HepG2 (cell line): ENCODE results near the gene CPNE4. TPM values are rescaled to one million over a fixed set of nuclear protein-coding genes. Genes with fewer than 3 reads are reported as not detected.
A peak's percentile ranks its signal among the peaks of the same experiment; 100 is the strongest.

Experiments
- ATAC-seq: fragments of 200-7000 bp; cut with Tn5 transposase; 3 replicates; pipeline ENCODE4 v1.9.1; 2020; ENCODE audit warnings: mild to moderate bottlenecking, moderate library complexity
- BruUV-seq: library from RNA; stranded (reverse); fragments of 400-500 nt; replicated peaks from 2 replicates; lab custom pipeline; 2021; lab: Mats Ljungman, UMichigan
- CTCF ChIA-PET: fragments of 300-600 bp; formaldehyde crosslinking; extraction: SDS; loops from one replicate; lab custom pipeline; 2021; ENCODE audit warnings: low total read pairs, inconsistent platforms, low intra/inter-chr PET ratio; lab: Yijun Ruan, JAX
- POLR2A ChIA-PET: fragments of 350-600 bp; sonication (Branson Sonifier 250); formaldehyde crosslinking; loops from one replicate; lab custom pipeline; 2020; ENCODE audit warnings: antibody characterized with exemption, inconsistent platforms; lab: Yijun Ruan, JAX
- DNase-seq: peaks from one replicate; pipeline ENCODE4 v3.0.0-alpha.2; 2015; ENCODE audit warnings: low spot score
- FAIRE-seq: peaks from 3 replicates; lab custom pipeline; 2011; peaks lifted over from hg19 to GRCh38; lab: Jason Lieb, UNC
- H2AFZ ChIP-seq: one replicate; pipeline ENCODE4 v1.6.1; 2011; ENCODE audit warnings: low read length, inconsistent platforms
- H3K27ac ChIP-seq: fragments of 300-600 bp; 3 replicates; pipeline ENCODE4 v1.8.0; 2011; ENCODE audit warnings: mixed run types, mild to moderate bottlenecking, mixed read lengths, low read length, inconsistent platforms; ENCODE audit not compliant: insufficient read depth; ENCODE audit errors: extremely low read length
- H3K27me3 ChIP-seq, 2 experiments: fragments of 200-600 bp in 1 of 2; 2 replicates in 1 of 2; 3 replicates in 1 of 2; pipeline versions ENCODE4 v1.6.0 to v1.8.0; 2011; ENCODE audit warnings: low read length in 2 of 2, mild to moderate bottlenecking in 2 of 2, moderate library complexity in 2 of 2, inconsistent platforms in 1 of 2; ENCODE audit not compliant: insufficient read depth in 2 of 2, control insufficient read depth in 1 of 2
- H3K36me3 ChIP-seq, 2 experiments: fragments of 200-600 bp in 1 of 2; replicated peaks in 1 of 2; 2 replicates in 1 of 2; 3 replicates in 1 of 2; pipeline versions ENCODE4 v1.5.1 to v1.8.0; 2011; ENCODE audit warnings: low read length in 2 of 2, inconsistent platforms in 1 of 2; ENCODE audit not compliant: insufficient read depth in 2 of 2, control insufficient read depth in 1 of 2
- H3K4me1 ChIP-seq: 2 replicates; pipeline ENCODE4 v1.5.1; 2012; ENCODE audit warnings: low read length, inconsistent platforms; ENCODE audit not compliant: insufficient read depth
- H3K4me2 ChIP-seq: 2 replicates; pipeline ENCODE4 v1.6.0; 2011; ENCODE audit warnings: low read depth, low read length, inconsistent platforms
- H3K4me3 ChIP-seq, 3 experiments: fragments of 200-600 bp in 1 of 3; sonication (generic), shearing (Covaris generic) in 1 of 3; replicated peaks in 1 of 3; 2 replicates each; pipeline ENCODE4 v1.5.1; 2011 to 2016; ENCODE audit warnings: low read length in 3 of 3, inconsistent platforms in 2 of 3, low read depth in 2 of 3, mild to moderate bottlenecking in 2 of 3, control low read depth in 1 of 3, mixed read lengths in 1 of 3; ENCODE audit not compliant: insufficient read depth in 1 of 3
- H3K79me2 ChIP-seq: one replicate; pipeline ENCODE4 v1.6.1; 2011; ENCODE audit warnings: low read length, inconsistent platforms; ENCODE audit not compliant: insufficient read depth
- H3K9ac ChIP-seq: 2 replicates; pipeline ENCODE4 v1.6.0; 2011; ENCODE audit warnings: mild to moderate bottlenecking, low read depth, low read length, inconsistent platforms; ENCODE audit not compliant: insufficient read depth
- H3K9me3 ChIP-seq: 2 replicates; pipeline ENCODE4 v1.5.1; 2012; ENCODE audit warnings: mild to moderate bottlenecking, low read length
- H4K20me1 ChIP-seq: 2 replicates; pipeline ENCODE4 v1.6.0; 2011; ENCODE audit warnings: inconsistent platforms, mild to moderate bottlenecking, low read length, moderate library complexity; ENCODE audit not compliant: insufficient read depth
- CREBL2 ChIP-seq: sonication (generic); formaldehyde crosslinking; IDR thresholded peaks from 2 replicates; pipeline ENCODE4 v1.8.1; 2023; ENCODE audit warnings: missing genetic modification reagents, mild to moderate bottlenecking, borderline replicate concordance
- FOXA1 ChIP-seq, 2 experiments: fragments of 450-650 bp in 1 of 2; sonication (generic) in 1 of 2; formaldehyde crosslinking in 1 of 2; IDR thresholded peaks; 2 replicates each; pipeline versions ENCODE4 v1.4.0 to v1.6.1; 2016 to 2020; ENCODE audit warnings: missing genetic modification reagents in 1 of 2
- NFKB2 ChIP-seq: sonication (generic); formaldehyde crosslinking; IDR thresholded peaks from 2 replicates; pipeline ENCODE4 v1.4.0; 2020; ENCODE audit warnings: missing genetic modification reagents, borderline replicate concordance
- NR2F1 ChIP-seq, 2 experiments: fragments of 450-650 bp in 1 of 2; formaldehyde crosslinking in 1 of 2; IDR thresholded peaks; 2 replicates each; pipeline versions ENCODE4 v1.5.0 to v1.6.1; 2016 to 2020; ENCODE audit warnings: mild to moderate bottlenecking in 1 of 2, missing compliant biosample characterization in 1 of 2, missing genetic modification reagents in 1 of 2, moderate library complexity in 1 of 2
- TBX3 ChIP-seq: fragments of 450-650 bp; IDR thresholded peaks from 2 replicates; pipeline ENCODE4 v1.6.1; 2017; ENCODE audit warnings: antibody characterized with exemption, mild to moderate bottlenecking, inconsistent platforms, borderline replicate concordance
- TEAD3 ChIP-seq: optimal IDR thresholded peaks from 2 replicates; pipeline ENCODE3; 2016; ENCODE audit warnings: borderline replicate concordance
- ZBTB14 ChIP-seq: sonication (generic); formaldehyde crosslinking; IDR thresholded peaks from 2 replicates; pipeline ENCODE4 v1.4.0; 2020; ENCODE audit warnings: missing genetic modification reagents
- ZBTB49 ChIP-seq: sonication (generic); formaldehyde crosslinking; IDR thresholded peaks from 2 replicates; pipeline ENCODE4 v1.4.0; 2020; ENCODE audit warnings: missing genetic modification reagents, borderline replicate concordance
- ZNF326 ChIP-seq: sonication (generic); formaldehyde crosslinking; IDR thresholded peaks from 2 replicates; pipeline ENCODE4 v1.4.0; 2020; ENCODE audit warnings: missing genetic modification reagents, borderline replicate concordance
- WGBS: methylation state at CpG from one replicate; pipeline ENCODE4 v1.1.6; 2017; ENCODE audit warnings: low lambda C conversion rate; 5-methylcytosine and 5-hydroxymethylcytosine counted together
- in situ Hi-C: cut with HindIII; loops from 2 replicates; pipeline ENCODE4 v1.10.0; 2017; ENCODE audit warnings: low pct_unique_long_range_greater_than_20kb; ENCODE audit not compliant: extremely low pct_ligation_motif_present
- intact Hi-C: fragments of 100-400 bp; cut with micrococcal nuclease; formaldehyde crosslinking; loops from one replicate; pipeline ENCODE4 v1.10.0; 2022; ENCODE audit not compliant: unreplicated experiment
- polyA plus RNA-seq, 8 experiments: library from polyadenylated mRNA; depleted of rRNA in 3 of 8; stranded (reverse) in 7 of 8; unstranded in 1 of 8; fragments of >200 nt; fragmentation: Illumina TruSeq in 4 of 8; extraction: Trizol in 4 of 8; gene quantifications; 2 replicates each; pipeline versions ENCODE4 v1.2.1 to v1.2.3, GENCODE V29; 2011 to 2016; ENCODE audit warnings: low read depth in 4 of 8, missing spikeins in 1 of 8, mixed read lengths in 1 of 8; ENCODE audit not compliant: insufficient read depth in 1 of 8
- total RNA-seq, 5 experiments: library from RNA; depleted of rRNA; stranded (reverse); fragments of >200 nt; fragmentation: Illumina TruSeq; extraction: Trizol; gene quantifications; 2 replicates each; pipeline ENCODE4 v1.2.3, GENCODE V29; 2016; ENCODE audit warnings: low read depth in 1 of 5
- TF ChIP-seq, protein P1 (sequence below): sonication (generic); formaldehyde crosslinking; IDR thresholded peaks from 2 replicates; pipeline ENCODE4 v1.4.0; 2020; ENCODE audit warnings: missing genetic modification reagents
- TF ChIP-seq, protein P2 (sequence below): sonication (generic); formaldehyde crosslinking; IDR thresholded peaks from 2 replicates; pipeline ENCODE4 v1.5.0; 2020; ENCODE audit warnings: missing genetic modification reagents

Gene CPNE4
- total and polyA plus RNA-seq, 2 of the 13 experiments (the other 11 are each of a cell fraction or from before 2014, with no cell fraction given): not detected

- Histone ChIP-seq H3K4me1 (peaks cover 19% of the 10 kb centered on the region), H3K27me3 (peaks cover 0 to 6% of the 10 kb centered on the region in 2 experiments; a peak in 2 of 5 replicates), H3K4me3 (peak overlapping the region; percentile 71 to 92 (median 91)), H3K36me3 (peaks cover 3 to 31% of the 10 kb centered on the region in 2 experiments; a peak in 4 of 5 replicates), H3K9ac (peak overlapping the region; percentile 97), H3K9me3 (no peaks in the 10 kb centered on the region), H3K27ac (peak overlapping the region; percentile 86), H2AFZ (peak overlapping the region; percentile 68), H4K20me1 (no peaks in the 10 kb centered on the region), H3K79me2 (peaks cover 27% of the 10 kb centered on the region), H3K4me2 (peak overlapping the region; percentile 89)
- 13% methylated on average over 2 of the region's 2 CpGs for WGBS
- TF ChIP-seq NR2F1 (CRISPR knock-in tag; IDR thresholded peaks at IDR 0.05): 0 out of 4 replicates have a peak, but pooled peaks of 1 of the 2 experiments have one; percentile 14
- TF ChIP-seq FOXA1 (IDR thresholded peaks at IDR 0.05): no peak
- TF ChIP-seq FOXA1 (CRISPR knock-in tag; IDR thresholded peaks at IDR 0.05): 0 out of 2 replicates have a peak, but pooled peaks have one; percentile 7
- TF ChIP-seq TBX3: no peak
- TF ChIP-seq, protein P1, sequence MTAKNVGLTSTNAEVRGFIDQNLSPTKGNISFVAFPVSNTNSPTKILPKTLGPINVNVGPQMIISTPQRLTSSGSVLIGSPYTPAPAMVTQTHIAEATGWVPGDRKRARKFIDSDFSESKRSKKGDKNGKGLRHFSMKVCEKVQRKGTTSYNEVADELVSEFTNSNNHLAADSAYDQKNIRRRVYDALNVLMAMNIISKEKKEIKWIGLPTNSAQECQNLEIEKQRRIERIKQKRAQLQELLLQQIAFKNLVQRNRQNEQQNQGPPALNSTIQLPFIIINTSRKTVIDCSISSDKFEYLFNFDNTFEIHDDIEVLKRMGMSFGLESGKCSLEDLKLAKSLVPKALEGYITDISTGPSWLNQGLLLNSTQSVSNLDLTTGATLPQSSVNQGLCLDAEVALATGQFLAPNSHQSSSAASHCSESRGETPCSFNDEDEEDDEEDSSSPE: no peak
- TF ChIP-seq NFKB2 (CRISPR knock-in tag): no peak
- no peak for TF ChIP-seq ZNF326 (CRISPR knock-in tag)
- TF ChIP-seq, protein P2, sequence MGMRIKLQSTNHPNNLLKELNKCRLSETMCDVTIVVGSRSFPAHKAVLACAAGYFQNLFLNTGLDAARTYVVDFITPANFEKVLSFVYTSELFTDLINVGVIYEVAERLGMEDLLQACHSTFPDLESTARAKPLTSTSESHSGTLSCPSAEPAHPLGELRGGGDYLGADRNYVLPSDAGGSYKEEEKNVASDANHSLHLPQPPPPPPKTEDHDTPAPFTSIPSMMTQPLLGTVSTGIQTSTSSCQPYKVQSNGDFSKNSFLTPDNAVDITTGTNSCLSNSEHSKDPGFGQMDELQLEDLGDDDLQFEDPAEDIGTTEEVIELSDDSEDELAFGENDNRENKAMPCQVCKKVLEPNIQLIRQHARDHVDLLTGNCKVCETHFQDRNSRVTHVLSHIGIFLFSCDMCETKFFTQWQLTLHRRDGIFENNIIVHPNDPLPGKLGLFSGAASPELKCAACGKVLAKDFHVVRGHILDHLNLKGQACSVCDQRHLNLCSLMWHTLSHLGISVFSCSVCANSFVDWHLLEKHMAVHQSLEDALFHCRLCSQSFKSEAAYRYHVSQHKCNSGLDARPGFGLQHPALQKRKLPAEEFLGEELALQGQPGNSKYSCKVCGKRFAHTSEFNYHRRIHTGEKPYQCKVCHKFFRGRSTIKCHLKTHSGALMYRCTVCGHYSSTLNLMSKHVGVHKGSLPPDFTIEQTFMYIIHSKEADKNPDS (CRISPR knock-in tag): no peak
- TF ChIP-seq ZBTB49 (CRISPR knock-in tag): no peak
- TF ChIP-seq ZBTB14 (CRISPR knock-in tag): no peak
- TF ChIP-seq TEAD3 (CRISPR knock-in tag): peak; percentile 6
- no peak for TF ChIP-seq CREBL2
- ATAC-seq (peak; percentile 17), DNase-seq (peak; percentile 13), FAIRE-seq (no peak)
- no TSS peak for BruUV-seq
- intact Hi-C loops (loop anchor here (5.0 kb wide), 1 partner anchor 120 kb away; the partner anchor contains the start of gene NUDT16), in situ Hi-C loops (no loop called here)
- ChIA-PET CTCF (no interaction called here), POLR2A (interaction anchor here (0.6 to 1.5 kb wide), 3 partner anchors 21 to 121 kb away, joined by 3 read pairs; no protein-coding TSS in a partner anchor)
These were observed 532.9 kb downstream of the CPNE4 start for GRCh38 chr3:131501949-131502348.
